Measurements from ENCODE around the gene ERO1A. TPM values are rescaled to one million over a fixed set of nuclear protein-coding genes. Genes with fewer than 3 reads are reported as not detected.

Gene ERO1A
- total and polyA plus RNA-seq, 8 donors: 9.7 to 51.0 (median 25.1) TPM

GRCh38 chr14:52701223-52701622, 5.9 kb upstream of the ERO1A start:
- intact Hi-C loops (cut with DNase I): no loop called here
- no peak for TF ChIP-seq CTCF (IDR thresholded peaks at IDR 0.05)
- Histone ChIP-seq H3K4me3 (no peak overlapping the region), H3K9me3 (no peaks in the 10 kb centered on the region), H3K27ac (peak overlapping the region; percentile 4 to 87 (median 63)), H3K27me3 (no peaks in the 10 kb centered on the region), H3K4me1 (peaks cover 8 to 20% (median 15%) of the 10 kb centered on the region in 3 donors), H3K36me3 (no peaks in the 10 kb centered on the region)
- ATAC-seq: peak; percentile 3 to 10 (median 8)
- no peak for DNase-seq
- no peak for FAIRE-seq
- WGBS, 2 donors: 56 to 62% methylated on average over 3 of the region's 3 CpGs

DNA sequence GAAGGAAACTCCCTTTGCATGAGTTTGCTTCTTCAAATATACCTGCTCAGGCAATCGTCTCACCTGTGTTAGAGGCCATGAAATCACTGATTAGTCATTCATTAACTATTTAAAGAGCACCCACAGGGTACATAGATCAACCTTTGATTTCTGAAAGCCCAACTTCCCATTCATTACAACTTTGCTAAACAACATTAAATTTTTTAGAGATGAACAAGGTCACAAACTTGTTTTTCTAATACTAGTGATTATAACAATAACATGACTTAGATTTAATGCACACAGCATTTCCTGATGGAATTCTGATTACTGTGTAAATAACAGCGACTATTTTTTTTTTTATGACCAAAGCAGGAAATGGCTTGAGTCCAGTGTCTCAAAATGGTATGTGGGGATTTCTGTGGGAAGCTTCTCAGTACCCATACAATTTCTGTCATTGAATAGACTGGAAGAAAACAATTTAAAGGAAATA, 5.4 kb upstream of the ERO1A start:
- FAIRE-seq (peak; percentile 13), ATAC-seq (peak; percentile 73 to 87 (median 82)), DNase-seq (no peak)
- WGBS, 2 donors: 2 to 10% methylated on average over 2 of the region's 2 CpGs
- no peak for TF ChIP-seq CTCF (IDR thresholded peaks at IDR 0.05)
- Histone ChIP-seq H3K36me3 (no peaks in the 10 kb centered on the region), H3K4me3 (no peak overlapping the region), H3K27ac (peak overlapping the region; percentile 4 to 87 (median 63)), H3K4me1 (peaks cover 7 to 20% (median 14%) of the 10 kb centered on the region in 3 donors), H3K9me3 (no peaks in the 10 kb centered on the region), H3K27me3 (no peaks in the 10 kb centered on the region)
- intact Hi-C loops (cut with DNase I): no loop called here

DNA sequence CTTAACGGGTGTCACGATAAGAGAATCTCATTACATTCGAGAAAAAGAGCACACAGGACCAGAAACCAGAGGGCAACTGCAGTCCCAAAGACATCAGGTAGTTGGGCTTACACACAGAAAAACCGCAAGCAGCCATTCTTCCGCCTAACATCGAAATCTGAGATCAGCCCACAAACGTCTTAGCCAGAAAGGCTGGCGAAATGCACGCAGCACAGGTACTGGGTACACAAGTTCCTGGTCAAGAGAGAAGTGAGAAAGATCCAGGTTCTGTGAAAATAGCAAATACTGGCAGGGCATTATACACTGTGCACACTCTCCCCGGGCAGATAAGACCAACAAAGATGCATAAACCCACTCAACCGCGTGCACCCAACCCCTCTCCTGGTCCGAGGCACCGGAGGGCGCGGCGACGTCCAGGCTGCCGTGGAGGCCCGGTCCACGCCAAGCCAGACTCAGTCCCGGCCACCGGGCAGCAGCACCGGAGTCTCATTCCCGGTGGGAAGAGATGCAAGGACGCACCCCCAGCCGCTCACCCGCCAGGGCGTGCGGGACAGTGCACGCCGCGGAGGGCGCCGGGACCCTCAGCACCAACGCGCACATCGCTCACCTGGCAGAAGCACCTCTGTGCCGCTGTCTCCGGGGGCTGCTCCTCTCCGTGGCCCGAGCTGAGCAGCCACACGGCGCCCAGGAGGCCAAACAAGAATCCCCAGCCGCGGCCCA, 437 bp downstream of the ERO1A start:
- TF ChIP-seq CTCF (IDR thresholded peaks at IDR 0.05): no peak
- H3K27ac ChIP-seq: peak overlapping the region; percentile 95 to 98 (median 96)
- no peaks in the 10 kb centered on the region for H3K9me3 ChIP-seq
- peak overlapping the region; percentile 63 to 84 (median 74) for H3K4me3 ChIP-seq
- H3K36me3 ChIP-seq: no peaks in the 10 kb centered on the region
- peaks cover 8 to 32% (median 30%) of the 10 kb centered on the region in 3 donors for H3K4me1 ChIP-seq
- H3K27me3 ChIP-seq: no peaks in the 10 kb centered on the region
- intact Hi-C loops (cut with DNase I): no loop called here
- WGBS, 2 donors: 0 to 1% methylated on average over 45 to 46 of the region's 46 CpGs
- FAIRE-seq (no peak), DNase-seq (peak; percentile 42 to 79 (median 46)), ATAC-seq (peak; percentile 44 to 55 (median 49))

- H3K9me3 ChIP-seq: no peaks in the 10 kb centered on the region
- peaks cover 6 to 35% (median 29%) of the 10 kb centered on the region in 3 donors for H3K4me1 ChIP-seq
- H3K27ac ChIP-seq: peak overlapping the region in 1 of 4 donors; percentile 95
- intact Hi-C loops (cut with DNase I): no loop called here
- no peak for FAIRE-seq
- no peaks in the 10 kb centered on the region for H3K27me3 ChIP-seq
- peak overlapping the region in 1 of 4 donors; percentile 84 for H3K4me3 ChIP-seq
- no peak for ATAC-seq
- TF ChIP-seq CTCF (IDR thresholded peaks at IDR 0.05): no peak
- DNase-seq: no peak
- 84% methylated on average over 7 of the region's 7 CpGs for WGBS, 2 donors
- no peaks in the 10 kb centered on the region for H3K36me3 ChIP-seq
Observed at GRCh38 chr14:52693532-52693931, 1.8 kb downstream of the ERO1A start.

GRCh38 chr14:52693036-52693435, 2.3 kb downstream of the ERO1A start:
- Histone ChIP-seq H3K27me3 (no peaks in the 10 kb centered on the region), H3K4me1 (peaks cover 6 to 35% (median 29%) of the 10 kb centered on the region in 3 donors), H3K4me3 (no peak overlapping the region), H3K27ac (no peak overlapping the region), H3K36me3 (no peaks in the 10 kb centered on the region), H3K9me3 (no peaks in the 10 kb centered on the region)
- DNase-seq (no peak), FAIRE-seq (no peak), ATAC-seq (no peak)
- no peak for TF ChIP-seq CTCF (IDR thresholded peaks at IDR 0.05)
- 64 to 68% methylated on average over 3 of the region's 3 CpGs for whole genome bisulfite sequencing, 2 donors
- intact Hi-C loops (cut with DNase I): no loop called here
